ENCODE results near the gene YY1.
"Not testable (repeated sequence)": the region's sequence is repeated elsewhere in the genome, so short reads cannot be mapped to it uniquely, and the experiment has no call there.

DNA sequence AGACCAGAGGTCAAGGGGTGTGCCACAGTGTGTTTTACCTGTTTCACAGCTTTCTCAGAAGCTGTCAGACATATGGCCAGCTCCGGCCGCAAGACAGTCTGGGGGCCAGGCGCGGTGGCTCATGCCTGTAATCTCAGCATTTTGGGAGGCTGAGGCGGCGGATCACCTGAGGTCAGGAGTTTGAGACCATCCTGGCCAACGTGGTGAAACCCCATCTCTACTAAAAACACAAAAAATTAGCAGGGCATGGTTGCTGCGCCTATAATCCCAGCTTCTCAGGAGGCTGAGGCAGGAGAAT is 49.0 kb downstream of the YY1 start:
- not testable (repeated sequence) for TF ChIP-seq EZH2 (IDR thresholded peaks at IDR 0.05); POLR2AphosphoS5 (IDR thresholded peaks at IDR 0.05; ENCODE audit: borderline replicate concordance, low read depth, low read length)

All from SK-N-MC (cell line).